K562 (cell line): Measurements from ENCODE around the gene ZNRF1. TPM values are rescaled to one million over a fixed set of nuclear protein-coding genes. Genes with fewer than 3 reads are reported as not detected.

ENCODE experiments used
- EWSR1 ChIP-seq: fragments of 450-650 bp; IDR thresholded peaks from 2 replicates; pipeline ENCODE4 v1.6.1; 2018; ENCODE audit warnings: borderline replicate concordance, mild to moderate bottlenecking, low read depth, moderate library complexity; ENCODE audit not compliant: partially characterized antibody
- PHF20 ChIP-seq: fragments of 450-650 bp; IDR thresholded peaks from 2 replicates; pipeline ENCODE4 v1.6.1; 2018; ENCODE audit not compliant: partially characterized antibody
- RNF219 ChIP-seq: fragments of 250-450 bp; sonication (Bioruptor Pico); IDR thresholded peaks from 2 replicates; pipeline ENCODE4 v1.5.0; 2022; ENCODE audit warnings: mild to moderate bottlenecking
- TFAM ChIP-seq: fragments of 250-450 bp; sonication (Bioruptor Pico); conservative IDR thresholded peaks from 2 replicates; pipeline ENCODE4 v1.5.0; 2021; ENCODE audit warnings: mild to moderate bottlenecking, moderate library complexity
- ZBTB17 ChIP-seq: fragments of 450-650 bp; formaldehyde crosslinking; IDR thresholded peaks from 2 replicates; pipeline ENCODE4 v1.4.0; 2020; ENCODE audit warnings: mild to moderate bottlenecking
- ZBTB9 ChIP-seq: fragments of 450-650 bp; formaldehyde crosslinking; IDR thresholded peaks from 2 replicates; pipeline ENCODE4 v1.4.0; 2020; ENCODE audit warnings: mild to moderate bottlenecking, moderate library complexity
- ZKSCAN8 ChIP-seq: fragments of 200-800 bp; sonication (Bioruptor generic); IDR thresholded peaks from 2 replicates; pipeline ENCODE4 v1.6.1; 2016; ENCODE audit warnings: missing genetic modification characterization, missing compliant biosample characterization
- ZNF12 ChIP-seq: sonication (generic); formaldehyde crosslinking; IDR thresholded peaks from 2 replicates; pipeline ENCODE4 v1.4.0; 2020; ENCODE audit warnings: mild to moderate bottlenecking, missing genetic modification reagents
- polyA plus RNA-seq, 8 experiments: library from polyadenylated mRNA; depleted of rRNA in 4 of 8; stranded (reverse) in 5 of 8; unstranded in 3 of 8; fragments of >200 nt; fragmentation: Nextera tagmentation in 2 of 8; fragmentation: Illumina TruSeq in 1 of 8; extraction: Ambion mirVana in 2 of 8; extraction: Trizol in 1 of 8; gene quantifications; 2 replicates each; pipeline versions ENCODE4 v1.2.1 to v1.2.3, GENCODE V29; 2011 to 2014; ENCODE audit warnings: inconsistent platforms in 1 of 8, missing spikeins in 1 of 8
- total RNA-seq, 7 experiments: library from RNA; depleted of rRNA in 6 of 7; stranded (reverse); fragments of >200 nt in 6 of 7; fragmentation: Illumina TruSeq in 2 of 7; extraction: Trizol in 2 of 7; gene quantifications; 2 replicates each; pipeline versions ENCODE4 v1.2.1 to v1.2.3, GENCODE V29; 2011 to 2021; ENCODE audit warnings: low replicate concordance in 1 of 7
- TF ChIP-seq, protein P1 (sequence below): fragments of 250-450 bp; sonication (Bioruptor Pico); IDR thresholded peaks from 2 replicates; pipeline ENCODE4 v1.5.0; 2021
- TF ChIP-seq, protein P2 (sequence below): sonication (generic); formaldehyde crosslinking; IDR thresholded peaks from 2 replicates; pipeline ENCODE4 v1.5.0; 2020; ENCODE audit warnings: missing genetic modification reagents
- TF ChIP-seq, protein P3 (sequence below): fragments of 250-450 bp; sonication (Bioruptor Pico); IDR thresholded peaks from 2 replicates; pipeline ENCODE4 v1.8.0; 2022; ENCODE audit warnings: moderate library complexity, mild to moderate bottlenecking, inconsistent platforms
- TF ChIP-seq, protein P4 (sequence below): fragments of 150-350 bp; IDR thresholded peaks from 2 replicates; pipeline ENCODE4 v1.6.1; 2014; ENCODE audit warnings: low read depth, mild to moderate bottlenecking, low read length, borderline replicate concordance
- TF ChIP-seq, protein P5 (sequence below): fragments of 450-650 bp; formaldehyde crosslinking; IDR thresholded peaks from 2 replicates; pipeline ENCODE4 v1.4.0; 2022; ENCODE audit warnings: missing genetic modification characterization

Gene ZNRF1
- total and polyA plus RNA-seq, 9 of the 15 experiments (the other 6 are each of a cell fraction or from before 2014, with no cell fraction given), result 9.5 to 37.7 (median 20.0) TPM

GRCh38 chr16:75043175-75043895 is 44.5 kb downstream of the ZNRF1 start (continued):
- TF ChIP-seq RNF219 (CRISPR knock-in tag) (no peak), ZBTB17 (CRISPR knock-in tag) (no peak), ZBTB9 (CRISPR knock-in tag) (no peak), ZNF12 (CRISPR knock-in tag) (no peak), ZKSCAN8 (CRISPR knock-in tag) (0 out of 2 replicates have a peak, but pooled peaks have one; percentile 19), EWSR1 (no peak), TFAM (CRISPR knock-in tag) (no peak), PHF20 (no peak)
- TF ChIP-seq, protein P1, sequence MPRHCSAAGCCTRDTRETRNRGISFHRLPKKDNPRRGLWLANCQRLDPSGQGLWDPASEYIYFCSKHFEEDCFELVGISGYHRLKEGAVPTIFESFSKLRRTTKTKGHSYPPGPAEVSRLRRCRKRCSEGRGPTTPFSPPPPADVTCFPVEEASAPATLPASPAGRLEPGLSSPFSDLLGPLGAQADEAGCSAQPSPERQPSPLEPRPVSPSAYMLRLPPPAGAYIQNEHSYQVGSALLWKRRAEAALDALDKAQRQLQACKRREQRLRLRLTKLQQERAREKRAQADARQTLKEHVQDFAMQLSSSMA (CRISPR knock-in tag), result no peak
- TF ChIP-seq, protein P2, sequence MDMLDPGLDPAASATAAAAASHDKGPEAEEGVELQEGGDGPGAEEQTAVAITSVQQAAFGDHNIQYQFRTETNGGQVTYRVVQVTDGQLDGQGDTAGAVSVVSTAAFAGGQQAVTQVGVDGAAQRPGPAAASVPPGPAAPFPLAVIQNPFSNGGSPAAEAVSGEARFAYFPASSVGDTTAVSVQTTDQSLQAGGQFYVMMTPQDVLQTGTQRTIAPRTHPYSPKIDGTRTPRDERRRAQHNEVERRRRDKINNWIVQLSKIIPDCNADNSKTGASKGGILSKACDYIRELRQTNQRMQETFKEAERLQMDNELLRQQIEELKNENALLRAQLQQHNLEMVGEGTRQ, result no peak
- TF ChIP-seq, protein P3, sequence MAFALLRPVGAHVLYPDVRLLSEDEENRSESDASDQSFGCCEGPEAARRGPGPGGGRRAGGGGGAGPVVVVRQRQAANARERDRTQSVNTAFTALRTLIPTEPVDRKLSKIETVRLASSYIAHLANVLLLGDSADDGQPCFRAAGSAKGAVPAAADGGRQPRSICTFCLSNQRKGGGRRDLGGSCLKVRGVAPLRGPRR (CRISPR knock-in tag), result no peak
- TF ChIP-seq, protein P4, sequence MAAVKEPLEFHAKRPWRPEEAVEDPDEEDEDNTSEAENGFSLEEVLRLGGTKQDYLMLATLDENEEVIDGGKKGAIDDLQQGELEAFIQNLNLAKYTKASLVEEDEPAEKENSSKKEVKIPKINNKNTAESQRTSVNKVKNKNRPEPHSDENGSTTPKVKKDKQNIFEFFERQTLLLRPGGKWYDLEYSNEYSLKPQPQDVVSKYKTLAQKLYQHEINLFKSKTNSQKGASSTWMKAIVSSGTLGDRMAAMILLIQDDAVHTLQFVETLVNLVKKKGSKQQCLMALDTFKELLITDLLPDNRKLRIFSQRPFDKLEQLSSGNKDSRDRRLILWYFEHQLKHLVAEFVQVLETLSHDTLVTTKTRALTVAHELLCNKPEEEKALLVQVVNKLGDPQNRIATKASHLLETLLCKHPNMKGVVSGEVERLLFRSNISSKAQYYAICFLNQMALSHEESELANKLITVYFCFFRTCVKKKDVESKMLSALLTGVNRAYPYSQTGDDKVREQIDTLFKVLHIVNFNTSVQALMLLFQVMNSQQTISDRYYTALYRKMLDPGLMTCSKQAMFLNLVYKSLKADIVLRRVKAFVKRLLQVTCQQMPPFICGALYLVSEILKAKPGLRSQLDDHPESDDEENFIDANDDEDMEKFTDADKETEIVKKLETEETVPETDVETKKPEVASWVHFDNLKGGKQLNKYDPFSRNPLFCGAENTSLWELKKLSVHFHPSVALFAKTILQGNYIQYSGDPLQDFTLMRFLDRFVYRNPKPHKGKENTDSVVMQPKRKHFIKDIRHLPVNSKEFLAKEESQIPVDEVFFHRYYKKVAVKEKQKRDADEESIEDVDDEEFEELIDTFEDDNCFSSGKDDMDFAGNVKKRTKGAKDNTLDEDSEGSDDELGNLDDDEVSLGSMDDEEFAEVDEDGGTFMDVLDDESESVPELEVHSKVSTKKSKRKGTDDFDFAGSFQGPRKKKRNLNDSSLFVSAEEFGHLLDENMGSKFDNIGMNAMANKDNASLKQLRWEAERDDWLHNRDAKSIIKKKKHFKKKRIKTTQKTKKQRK, result no peak
- TF ChIP-seq, protein P5, sequence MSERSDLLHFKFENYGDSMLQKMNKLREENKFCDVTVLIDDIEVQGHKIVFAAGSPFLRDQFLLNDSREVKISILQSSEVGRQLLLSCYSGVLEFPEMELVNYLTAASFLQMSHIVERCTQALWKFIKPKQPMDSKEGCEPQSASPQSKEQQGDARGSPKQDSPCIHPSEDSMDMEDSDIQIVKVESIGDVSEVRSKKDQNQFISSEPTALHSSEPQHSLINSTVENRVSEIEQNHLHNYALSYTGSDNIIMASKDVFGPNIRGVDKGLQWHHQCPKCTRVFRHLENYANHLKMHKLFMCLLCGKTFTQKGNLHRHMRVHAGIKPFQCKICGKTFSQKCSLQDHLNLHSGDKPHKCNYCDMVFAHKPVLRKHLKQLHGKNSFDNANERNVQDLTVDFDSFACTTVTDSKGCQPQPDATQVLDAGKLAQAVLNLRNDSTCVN (CRISPR knock-in tag), result no peak
